ENCODE results near the gene SECISBP2L. TPM values are rescaled to one million over a fixed set of nuclear protein-coding genes. Genes with fewer than 3 reads are reported as not detected.
"Not testable (repeated sequence)": the region's sequence is repeated elsewhere in the genome, so short reads cannot be mapped to it uniquely, and the experiment has no call there.

SECISBP2L gene
- total RNA-seq, 1 donor from 2014 or later, result 54.3 TPM

DNA sequence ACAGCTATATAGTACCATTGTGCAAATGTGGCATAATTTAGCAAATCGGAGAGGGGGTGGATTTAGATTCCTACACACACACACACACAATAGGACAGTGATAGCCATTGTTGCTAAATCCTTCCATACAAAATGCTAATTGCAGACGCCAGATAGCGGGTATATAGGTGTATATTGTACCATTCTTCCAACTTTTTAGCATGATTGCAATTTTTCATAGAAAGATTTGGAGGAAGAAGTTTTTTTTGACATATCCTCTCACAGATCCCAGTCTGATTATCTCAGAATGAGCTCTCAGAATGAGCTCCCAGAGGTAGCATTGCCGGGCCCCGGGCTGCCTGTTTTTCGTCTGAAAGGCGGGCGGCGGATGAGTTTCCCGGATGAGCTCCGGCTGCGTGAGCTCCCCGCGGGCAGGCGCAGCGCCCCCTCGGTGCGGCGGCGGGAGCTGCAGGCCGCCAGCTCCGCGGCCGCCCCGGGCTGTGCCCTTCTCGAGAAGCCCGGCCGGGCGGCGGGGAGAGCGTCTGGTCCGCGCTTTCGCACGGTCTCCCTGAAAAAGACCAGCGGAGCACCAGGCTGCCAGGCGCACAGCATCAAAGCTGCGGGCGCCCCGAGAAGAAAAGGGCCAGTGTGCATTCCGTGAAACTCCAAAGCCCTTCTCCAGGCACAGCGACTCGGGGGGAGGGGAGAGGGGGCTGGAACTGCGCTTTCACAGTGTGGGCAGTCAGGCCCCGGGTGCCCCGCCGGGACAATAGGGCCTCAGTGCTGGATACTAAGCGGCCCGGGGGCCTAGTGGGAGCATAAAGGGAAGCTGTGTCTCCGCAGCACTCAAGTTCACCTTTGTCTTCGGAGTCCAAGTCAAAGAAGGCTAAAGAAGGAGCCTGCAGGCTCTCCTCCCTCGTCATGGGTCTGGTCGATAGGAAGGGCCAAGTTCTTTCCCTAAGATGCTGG, 70.5 kb downstream of the SECISBP2L start:
- peaks cover 35% of the 10 kb centered on the region for H3K4me1 Mint-ChIP-seq (ENCODE audit: low read depth)
- no peaks in the 10 kb centered on the region for H3K9me3 Mint-ChIP-seq (ENCODE audit: low read depth)
- peak; percentile 94 for DNase-seq (ENCODE audit: low spot score)
- peak overlapping the region; percentile 79 for H3K27ac Mint-ChIP-seq (ENCODE audit: unreplicated experiment)
- H3K4me3 Mint-ChIP-seq (ENCODE audit: unreplicated experiment), result peak overlapping the region; percentile 66
- H3K27me3 Mint-ChIP-seq (ENCODE audit: low read depth), result no peaks in the 10 kb centered on the region
- H3K36me3 Mint-ChIP-seq (ENCODE audit: low read depth), result no peaks in the 10 kb centered on the region
- TF ChIP-seq, protein P1, sequence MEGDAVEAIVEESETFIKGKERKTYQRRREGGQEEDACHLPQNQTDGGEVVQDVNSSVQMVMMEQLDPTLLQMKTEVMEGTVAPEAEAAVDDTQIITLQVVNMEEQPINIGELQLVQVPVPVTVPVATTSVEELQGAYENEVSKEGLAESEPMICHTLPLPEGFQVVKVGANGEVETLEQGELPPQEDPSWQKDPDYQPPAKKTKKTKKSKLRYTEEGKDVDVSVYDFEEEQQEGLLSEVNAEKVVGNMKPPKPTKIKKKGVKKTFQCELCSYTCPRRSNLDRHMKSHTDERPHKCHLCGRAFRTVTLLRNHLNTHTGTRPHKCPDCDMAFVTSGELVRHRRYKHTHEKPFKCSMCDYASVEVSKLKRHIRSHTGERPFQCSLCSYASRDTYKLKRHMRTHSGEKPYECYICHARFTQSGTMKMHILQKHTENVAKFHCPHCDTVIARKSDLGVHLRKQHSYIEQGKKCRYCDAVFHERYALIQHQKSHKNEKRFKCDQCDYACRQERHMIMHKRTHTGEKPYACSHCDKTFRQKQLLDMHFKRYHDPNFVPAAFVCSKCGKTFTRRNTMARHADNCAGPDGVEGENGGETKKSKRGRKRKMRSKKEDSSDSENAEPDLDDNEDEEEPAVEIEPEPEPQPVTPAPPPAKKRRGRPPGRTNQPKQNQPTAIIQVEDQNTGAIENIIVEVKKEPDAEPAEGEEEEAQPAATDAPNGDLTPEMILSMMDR (IDR thresholded peaks at IDR 0.05), result peak; percentile 95

DNA sequence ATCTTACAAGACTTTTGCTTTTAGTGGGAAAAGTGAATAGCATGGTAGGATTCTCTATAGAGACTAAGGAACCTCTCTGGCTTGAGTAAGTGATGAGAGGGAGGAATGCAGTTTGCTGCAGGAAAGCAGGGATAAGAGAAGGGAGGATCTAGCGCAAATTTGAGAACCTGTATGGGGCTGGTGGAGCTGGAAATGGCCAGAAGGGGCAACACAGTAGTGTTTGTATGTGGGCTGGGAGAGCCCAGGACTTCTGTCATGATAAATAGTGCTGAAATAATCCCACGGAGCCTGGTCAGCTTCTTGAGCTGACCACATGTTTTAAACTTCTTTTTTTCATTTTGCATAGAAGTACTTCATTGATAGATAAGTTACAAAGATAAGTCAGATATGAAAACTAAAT, 71.4 kb downstream of the SECISBP2L start:
- Mint-ChIP-seq H3K4me3 (ENCODE audit: unreplicated experiment) (peak overlapping the region; percentile 66), H3K4me1 (ENCODE audit: low read depth) (peaks cover 37% of the 10 kb centered on the region), H3K9me3 (ENCODE audit: low read depth) (no peaks in the 10 kb centered on the region), H3K36me3 (ENCODE audit: low read depth) (no peaks in the 10 kb centered on the region), H3K27ac (ENCODE audit: unreplicated experiment) (peak overlapping the region; percentile 53), H3K27me3 (ENCODE audit: low read depth) (no peaks in the 10 kb centered on the region)
- TF ChIP-seq, protein P1 (IDR thresholded peaks at IDR 0.05), result no peak
- no peak for DNase-seq (ENCODE audit: low spot score)

DNA sequence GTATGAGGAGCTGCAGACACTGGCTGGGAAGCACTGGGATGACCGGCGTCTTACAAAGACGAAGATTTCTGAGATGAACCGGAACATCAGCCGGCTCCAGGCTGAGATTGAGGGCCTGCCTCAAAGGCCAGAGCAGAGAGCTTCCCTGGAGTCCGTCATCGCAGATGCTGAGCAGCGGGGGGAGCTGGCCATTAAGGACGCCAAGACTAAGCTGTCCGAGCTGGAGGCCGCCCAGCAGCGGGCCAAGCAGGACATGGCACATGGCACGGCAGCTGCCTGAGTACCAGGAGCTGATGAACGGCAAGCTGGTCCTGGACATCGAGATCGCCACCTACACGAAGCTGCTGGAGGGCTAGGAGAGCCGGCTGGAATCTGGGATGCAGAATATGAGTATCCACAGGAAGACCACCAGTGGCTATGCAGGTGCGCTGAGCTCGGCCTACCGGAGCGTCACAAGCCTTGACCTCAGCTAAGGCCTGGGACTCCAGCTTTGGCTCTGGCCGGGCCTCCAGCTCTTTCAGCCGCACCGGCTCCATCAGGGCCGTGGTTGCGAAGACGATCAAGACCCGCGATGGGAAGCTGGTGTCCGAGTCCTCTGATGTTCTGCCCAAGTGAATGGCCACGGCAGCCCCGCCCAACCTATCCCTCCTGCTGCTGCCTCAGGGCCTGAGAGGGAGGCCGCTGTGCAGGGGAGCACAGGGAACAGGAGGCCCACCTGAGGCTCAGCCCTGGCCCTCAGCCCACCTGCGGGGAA, 73.3 kb downstream of the SECISBP2L start:
- Mint-ChIP-seq H3K27ac (ENCODE audit: unreplicated experiment) (no peak overlapping the region), H3K9me3 (ENCODE audit: low read depth) (no peaks in the 10 kb centered on the region), H3K4me3 (ENCODE audit: unreplicated experiment) (no peak overlapping the region), H3K27me3 (ENCODE audit: low read depth) (no peaks in the 10 kb centered on the region), H3K4me1 (ENCODE audit: low read depth) (peaks cover 34% of the 10 kb centered on the region), H3K36me3 (ENCODE audit: low read depth) (no peaks in the 10 kb centered on the region)
- TF ChIP-seq, protein P1 (IDR thresholded peaks at IDR 0.05), result no peak
- DNase-seq (ENCODE audit: low spot score), result no peak

DNA sequence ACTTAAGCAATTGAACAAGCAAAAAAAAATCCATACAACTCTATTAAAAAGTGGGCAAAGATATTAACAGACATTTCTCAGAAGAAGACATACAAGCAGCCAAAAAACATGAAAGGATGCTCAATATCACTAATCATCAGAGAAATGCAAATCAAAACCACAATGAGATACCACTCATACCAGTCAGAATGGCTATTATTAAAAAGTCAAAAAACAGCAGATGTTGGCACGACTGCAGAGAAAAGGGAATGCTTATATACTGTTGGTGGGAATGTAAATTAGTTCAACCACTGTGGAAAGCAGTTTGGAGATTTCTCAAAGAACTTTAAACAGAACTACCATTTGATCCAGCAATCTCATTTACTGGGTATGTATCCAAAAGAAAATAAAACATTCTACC, 75.3 kb downstream of the SECISBP2L start:
- peaks cover 47% of the 10 kb centered on the region for H3K4me1 Mint-ChIP-seq (ENCODE audit: low read depth)
- not testable (repeated sequence) for DNase-seq (ENCODE audit: low spot score); H3K27me3 Mint-ChIP-seq (ENCODE audit: low read depth); H3K4me3 Mint-ChIP-seq (ENCODE audit: unreplicated experiment); H3K36me3 Mint-ChIP-seq (ENCODE audit: low read depth); H3K9me3 Mint-ChIP-seq (ENCODE audit: low read depth); H3K27ac Mint-ChIP-seq (ENCODE audit: unreplicated experiment)

DNA sequence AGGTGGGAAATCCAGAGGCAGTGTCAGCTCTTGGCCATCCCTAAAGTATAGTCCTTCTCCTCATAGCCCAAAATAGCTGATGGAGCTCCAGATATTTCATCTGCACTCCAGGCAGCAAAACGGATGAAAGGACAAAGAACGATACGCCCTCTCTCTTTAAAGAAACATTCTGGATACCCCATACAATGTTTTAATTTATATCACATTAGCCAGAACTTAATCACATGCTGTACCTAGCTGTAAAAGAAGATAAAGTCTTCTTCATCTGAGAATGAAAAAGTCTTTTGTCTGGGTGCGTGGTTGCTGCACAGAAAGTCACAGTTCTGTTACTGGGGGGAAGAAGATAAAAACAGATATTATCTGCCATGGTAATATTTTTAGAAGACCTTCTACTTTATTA, 78.2 kb downstream of the SECISBP2L start:
- Mint-ChIP-seq H3K9me3 (ENCODE audit: low read depth) (no peaks in the 10 kb centered on the region), H3K4me3 (ENCODE audit: unreplicated experiment) (no peak overlapping the region), H3K27me3 (ENCODE audit: low read depth) (no peaks in the 10 kb centered on the region), H3K36me3 (ENCODE audit: low read depth) (no peaks in the 10 kb centered on the region), H3K4me1 (ENCODE audit: low read depth) (peaks cover 49% of the 10 kb centered on the region), H3K27ac (ENCODE audit: unreplicated experiment) (no peak overlapping the region)
- TF ChIP-seq, protein P1 (IDR thresholded peaks at IDR 0.05), result no peak
- DNase-seq (ENCODE audit: low spot score), result no peak
